SK-N-SH treated with all-trans-retinoic acid at 6 μM for 48 hours (cell line): Measurements from ENCODE around the gene LRRC18.

Source experiments
- ATAC-seq: fragments of 200-7000 bp; cut with Tn5 transposase; 3 replicates; pipeline ENCODE4 v1.9.1; 2020; ENCODE audit warnings: mild to moderate bottlenecking, moderate library complexity
- ARNTL ChIP-seq: fragments of 450-650 bp; formaldehyde crosslinking; IDR thresholded peaks from 2 replicates; pipeline ENCODE4 v1.5.0; 2020; ENCODE audit warnings: low read depth, mild to moderate bottlenecking, moderate library complexity, borderline replicate concordance
- BACH2 ChIP-seq: fragments of 250-450 bp; sonication (Bioruptor Pico); IDR thresholded peaks from 2 replicates; pipeline ENCODE4 v1.9.0; 2021; ENCODE audit warnings: mild to moderate bottlenecking, borderline replicate concordance
- CREB5 ChIP-seq: fragments of 250-450 bp; sonication (Bioruptor Pico); IDR thresholded peaks from 2 replicates; pipeline ENCODE4 v1.5.1; 2020; ENCODE audit warnings: low read depth, mild to moderate bottlenecking, moderate library complexity
- CSDC2 ChIP-seq: fragments of 250-450 bp; sonication (Bioruptor Pico); IDR thresholded peaks from 2 replicates; pipeline ENCODE4 v1.5.0; 2020; ENCODE audit warnings: mild to moderate bottlenecking, moderate library complexity
- GLIS3 ChIP-seq: fragments of 250-450 bp; sonication (Bioruptor Pico); IDR thresholded peaks from 2 replicates; pipeline ENCODE4 v1.5.0; 2020; ENCODE audit warnings: mild to moderate bottlenecking, moderate library complexity
- ISL1 ChIP-seq: fragments of 250-450 bp; sonication (Bioruptor Pico); IDR thresholded peaks from 2 replicates; pipeline ENCODE4 v2.1.2; 2022; ENCODE audit warnings: mild to moderate bottlenecking, moderate library complexity
- OSR1 ChIP-seq: fragments of 250-450 bp; sonication (Bioruptor Pico); IDR thresholded peaks from 2 replicates; pipeline ENCODE4 v1.8.0; 2022; ENCODE audit warnings: moderate library complexity, mild to moderate bottlenecking, inconsistent platforms
- POU6F1 ChIP-seq: fragments of 250-450 bp; sonication (Bioruptor Pico); IDR thresholded peaks from 2 replicates; pipeline ENCODE4 v1.8.0; 2021; ENCODE audit warnings: low read depth, mild to moderate bottlenecking, moderate library complexity, borderline replicate concordance
- PPARA ChIP-seq: fragments of 250-450 bp; sonication (Bioruptor Pico); IDR thresholded peaks from 2 replicates; pipeline ENCODE4 v1.5.0; 2020; ENCODE audit warnings: mild to moderate bottlenecking, borderline replicate concordance
- RARB ChIP-seq: fragments of 250-450 bp; sonication (Bioruptor Pico); IDR thresholded peaks from 2 replicates; pipeline ENCODE4 v1.8.0; 2021; ENCODE audit warnings: mild to moderate bottlenecking, moderate library complexity
- TCF4 ChIP-seq: fragments of 250-450 bp; sonication (Bioruptor Pico); IDR thresholded peaks from 2 replicates; pipeline ENCODE4 v1.8.0; 2021; ENCODE audit warnings: mild to moderate bottlenecking, moderate library complexity, borderline replicate concordance
- TOX ChIP-seq: fragments of 250-450 bp; sonication (Bioruptor Pico); IDR thresholded peaks from 2 replicates; pipeline ENCODE4 v1.8.0; 2021; ENCODE audit warnings: mild to moderate bottlenecking, moderate library complexity, borderline replicate concordance
- ZC3H10 ChIP-seq: fragments of 250-450 bp; sonication (Bioruptor Pico); IDR thresholded peaks from 2 replicates; pipeline ENCODE4 v1.5.1; 2021; ENCODE audit warnings: mild to moderate bottlenecking, moderate library complexity
- ZFP30 ChIP-seq: fragments of 450-650 bp; formaldehyde crosslinking; IDR thresholded peaks from 2 replicates; pipeline ENCODE4 v1.5.0; 2022; ENCODE audit warnings: mild to moderate bottlenecking, moderate library complexity
- ZNF70 ChIP-seq: fragments of 450-650 bp; formaldehyde crosslinking; IDR thresholded peaks from 2 replicates; pipeline ENCODE4 v1.5.0; 2020; ENCODE audit warnings: mild to moderate bottlenecking, moderate library complexity
- ZNF8 ChIP-seq: fragments of 450-650 bp; formaldehyde crosslinking; IDR thresholded peaks from 2 replicates; pipeline ENCODE4 v1.5.0; 2020; ENCODE audit warnings: mild to moderate bottlenecking, moderate library complexity
- TF ChIP-seq, protein P1 (sequence below): fragments of 250-450 bp; sonication (Bioruptor Pico); IDR thresholded peaks from 2 replicates; pipeline ENCODE4 v1.5.1; 2021; ENCODE audit warnings: mild to moderate bottlenecking, moderate library complexity
- TF ChIP-seq, protein P2 (sequence below): fragments of 250-450 bp; sonication (Bioruptor Pico); IDR thresholded peaks from 2 replicates; pipeline ENCODE4 v1.8.0; 2020; ENCODE audit warnings: mild to moderate bottlenecking, moderate library complexity, borderline replicate concordance
- TF ChIP-seq, protein P3 (sequence below): fragments of 250-450 bp; sonication (Bioruptor Pico); IDR thresholded peaks from 2 replicates; pipeline ENCODE4 v1.5.0; 2020; ENCODE audit warnings: mild to moderate bottlenecking, moderate library complexity

Gene LRRC18

DNA sequence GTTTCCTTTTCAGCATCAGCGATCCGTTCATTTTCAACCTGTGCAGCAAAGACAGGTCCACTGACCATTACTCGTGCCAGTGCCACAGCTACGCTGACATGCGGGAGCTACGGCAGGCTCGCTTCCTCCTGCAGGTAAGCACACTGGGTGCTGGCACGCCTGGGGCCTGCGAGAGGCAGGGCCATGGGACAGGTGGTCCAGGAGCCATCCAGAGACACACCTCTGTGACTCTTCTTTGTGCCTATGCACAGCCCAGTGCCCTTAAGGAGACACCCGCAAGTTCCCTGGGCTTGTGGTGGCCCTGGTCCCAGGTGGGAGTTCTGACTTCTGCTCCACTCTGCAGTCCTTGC is 42.2 kb downstream of the LRRC18 start:
- ATAC-seq, result no peak
- TF ChIP-seq OSR1 (CRISPR knock-in tag) (no peak), PPARA (CRISPR knock-in tag) (no peak), POU6F1 (CRISPR knock-in tag) (no peak), TOX (CRISPR knock-in tag) (no peak), ZNF70 (CRISPR knock-in tag) (no peak), ZNF8 (no peak), TCF4 (CRISPR knock-in tag) (no peak), CREB5 (CRISPR knock-in tag) (no peak), BACH2 (no peak), GLIS3 (CRISPR knock-in tag) (no peak), CSDC2 (no peak), RARB (no peak), ZFP30 (CRISPR knock-in tag) (no peak), ZC3H10 (CRISPR knock-in tag) (no peak), ISL1 (no peak)
- TF ChIP-seq, protein P1, sequence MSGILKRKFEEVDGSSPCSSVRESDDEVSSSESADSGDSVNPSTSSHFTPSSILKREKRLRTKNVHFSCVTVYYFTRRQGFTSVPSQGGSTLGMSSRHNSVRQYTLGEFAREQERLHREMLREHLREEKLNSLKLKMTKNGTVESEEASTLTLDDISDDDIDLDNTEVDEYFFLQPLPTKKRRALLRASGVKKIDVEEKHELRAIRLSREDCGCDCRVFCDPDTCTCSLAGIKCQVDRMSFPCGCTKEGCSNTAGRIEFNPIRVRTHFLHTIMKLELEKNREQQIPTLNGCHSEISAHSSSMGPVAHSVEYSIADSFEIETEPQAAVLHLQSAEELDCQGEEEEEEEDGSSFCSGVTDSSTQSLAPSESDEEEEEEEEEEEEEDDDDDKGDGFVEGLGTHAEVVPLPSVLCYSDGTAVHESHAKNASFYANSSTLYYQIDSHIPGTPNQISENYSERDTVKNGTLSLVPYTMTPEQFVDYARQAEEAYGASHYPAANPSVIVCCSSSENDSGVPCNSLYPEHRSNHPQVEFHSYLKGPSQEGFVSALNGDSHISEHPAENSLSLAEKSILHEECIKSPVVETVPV (CRISPR knock-in tag), result no peak
- TF ChIP-seq, protein P2, sequence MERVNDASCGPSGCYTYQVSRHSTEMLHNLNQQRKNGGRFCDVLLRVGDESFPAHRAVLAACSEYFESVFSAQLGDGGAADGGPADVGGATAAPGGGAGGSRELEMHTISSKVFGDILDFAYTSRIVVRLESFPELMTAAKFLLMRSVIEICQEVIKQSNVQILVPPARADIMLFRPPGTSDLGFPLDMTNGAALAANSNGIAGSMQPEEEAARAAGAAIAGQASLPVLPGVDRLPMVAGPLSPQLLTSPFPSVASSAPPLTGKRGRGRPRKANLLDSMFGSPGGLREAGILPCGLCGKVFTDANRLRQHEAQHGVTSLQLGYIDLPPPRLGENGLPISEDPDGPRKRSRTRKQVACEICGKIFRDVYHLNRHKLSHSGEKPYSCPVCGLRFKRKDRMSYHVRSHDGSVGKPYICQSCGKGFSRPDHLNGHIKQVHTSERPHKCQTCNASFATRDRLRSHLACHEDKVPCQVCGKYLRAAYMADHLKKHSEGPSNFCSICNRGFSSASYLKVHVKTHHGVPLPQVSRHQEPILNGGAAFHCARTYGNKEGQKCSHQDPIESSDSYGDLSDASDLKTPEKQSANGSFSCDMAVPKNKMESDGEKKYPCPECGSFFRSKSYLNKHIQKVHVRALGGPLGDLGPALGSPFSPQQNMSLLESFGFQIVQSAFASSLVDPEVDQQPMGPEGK (CRISPR knock-in tag), result no peak
- TF ChIP-seq, protein P3, sequence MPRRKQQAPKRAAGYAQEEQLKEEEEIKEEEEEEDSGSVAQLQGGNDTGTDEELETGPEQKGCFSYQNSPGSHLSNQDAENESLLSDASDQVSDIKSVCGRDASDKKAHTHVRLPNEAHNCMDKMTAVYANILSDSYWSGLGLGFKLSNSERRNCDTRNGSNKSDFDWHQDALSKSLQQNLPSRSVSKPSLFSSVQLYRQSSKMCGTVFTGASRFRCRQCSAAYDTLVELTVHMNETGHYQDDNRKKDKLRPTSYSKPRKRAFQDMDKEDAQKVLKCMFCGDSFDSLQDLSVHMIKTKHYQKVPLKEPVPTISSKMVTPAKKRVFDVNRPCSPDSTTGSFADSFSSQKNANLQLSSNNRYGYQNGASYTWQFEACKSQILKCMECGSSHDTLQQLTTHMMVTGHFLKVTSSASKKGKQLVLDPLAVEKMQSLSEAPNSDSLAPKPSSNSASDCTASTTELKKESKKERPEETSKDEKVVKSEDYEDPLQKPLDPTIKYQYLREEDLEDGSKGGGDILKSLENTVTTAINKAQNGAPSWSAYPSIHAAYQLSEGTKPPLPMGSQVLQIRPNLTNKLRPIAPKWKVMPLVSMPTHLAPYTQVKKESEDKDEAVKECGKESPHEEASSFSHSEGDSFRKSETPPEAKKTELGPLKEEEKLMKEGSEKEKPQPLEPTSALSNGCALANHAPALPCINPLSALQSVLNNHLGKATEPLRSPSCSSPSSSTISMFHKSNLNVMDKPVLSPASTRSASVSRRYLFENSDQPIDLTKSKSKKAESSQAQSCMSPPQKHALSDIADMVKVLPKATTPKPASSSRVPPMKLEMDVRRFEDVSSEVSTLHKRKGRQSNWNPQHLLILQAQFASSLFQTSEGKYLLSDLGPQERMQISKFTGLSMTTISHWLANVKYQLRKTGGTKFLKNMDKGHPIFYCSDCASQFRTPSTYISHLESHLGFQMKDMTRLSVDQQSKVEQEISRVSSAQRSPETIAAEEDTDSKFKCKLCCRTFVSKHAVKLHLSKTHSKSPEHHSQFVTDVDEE (CRISPR knock-in tag), result no peak

GRCh38 chr10:48896756-48897440 is 42.7 kb downstream of the LRRC18 start:
- no peak for ATAC-seq
- TF ChIP-seq TOX (CRISPR knock-in tag), result no peak
- TF ChIP-seq, protein P1 (CRISPR knock-in tag), result no peak
- no peak for TF ChIP-seq BACH2
- TF ChIP-seq ISL1, result no peak
- TF ChIP-seq POU6F1 (CRISPR knock-in tag), result no peak
- TF ChIP-seq GLIS3 (CRISPR knock-in tag), result no peak
- TF ChIP-seq ZFP30 (CRISPR knock-in tag), result no peak
- TF ChIP-seq CREB5 (CRISPR knock-in tag), result no peak
- no peak for TF ChIP-seq ARNTL (CRISPR knock-in tag)
- no peak for TF ChIP-seq CSDC2
- TF ChIP-seq, protein P3 (CRISPR knock-in tag), result no peak
